Ammon's horn (tissue), 1 donor: ENCODE measurements around the gene RIN2.
A peak's percentile ranks its signal among the peaks of the same experiment; 100 is the strongest.
"Not testable (repeated sequence)": the region's sequence is repeated elsewhere in the genome, so short reads cannot be mapped to it uniquely, and the experiment has no call there.

Source experiments
- DNase-seq: peaks from one replicate; pipeline ENCODE4 v3.0.0-alpha.2; 2016; ENCODE audit warnings: low spot score

Gene RIN2

DNA sequence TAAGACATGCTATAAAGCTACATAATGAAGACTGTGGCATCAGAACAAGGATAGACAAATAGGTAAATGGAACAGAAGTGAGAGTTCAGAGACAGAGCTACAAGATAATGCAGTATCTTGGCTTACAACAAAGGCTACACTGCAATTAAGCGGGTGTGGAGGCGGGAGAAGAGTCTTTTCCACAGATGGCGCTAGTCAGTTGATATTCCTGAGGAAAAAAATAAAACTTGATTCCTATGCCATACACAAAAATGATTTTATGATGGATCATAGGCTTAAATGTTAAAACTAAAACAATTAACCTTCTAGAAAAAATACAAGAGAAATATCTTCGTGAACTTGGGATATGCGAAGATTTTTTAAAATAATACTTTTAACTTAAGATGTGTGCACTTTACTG, 31.0 kb downstream of the RIN2 start:
- no peak for DNase-seq

DNA sequence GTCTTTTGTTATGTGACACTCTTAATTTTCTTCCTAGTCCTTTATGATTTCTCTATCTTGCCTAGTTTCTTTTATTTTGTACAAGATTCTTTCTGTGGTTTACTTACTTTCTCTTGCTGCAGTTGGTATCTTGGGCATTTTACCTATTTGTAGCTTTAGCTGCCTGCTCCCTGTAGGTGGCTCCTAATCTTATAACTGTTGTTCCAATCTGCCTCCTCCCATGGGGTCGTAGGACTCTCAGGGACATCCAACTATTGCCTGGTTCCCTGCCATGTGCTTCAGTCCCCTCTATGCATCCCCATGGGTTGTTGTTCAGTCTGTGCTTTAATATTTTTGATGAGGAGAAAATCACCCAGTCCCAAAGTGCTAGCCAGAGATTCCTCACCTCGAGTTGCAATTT, 31.4 kb downstream of the RIN2 start:
- DNase-seq = no peak

GRCh38 chr20:19791887-19792286, 33.8 kb downstream of the RIN2 start:
- DNase-seq = peak; percentile 51

- DNase-seq = no peak
These were observed 35.7 kb downstream of the RIN2 start for GRCh38 chr20:19793716-19794115.

GRCh38 chr20:19794941-19795340, 36.9 kb downstream of the RIN2 start:
- DNase-seq = no peak

- no peak for DNase-seq
These were observed 41.3 kb downstream of the RIN2 start for GRCh38 chr20:19799325-19799724.

DNA sequence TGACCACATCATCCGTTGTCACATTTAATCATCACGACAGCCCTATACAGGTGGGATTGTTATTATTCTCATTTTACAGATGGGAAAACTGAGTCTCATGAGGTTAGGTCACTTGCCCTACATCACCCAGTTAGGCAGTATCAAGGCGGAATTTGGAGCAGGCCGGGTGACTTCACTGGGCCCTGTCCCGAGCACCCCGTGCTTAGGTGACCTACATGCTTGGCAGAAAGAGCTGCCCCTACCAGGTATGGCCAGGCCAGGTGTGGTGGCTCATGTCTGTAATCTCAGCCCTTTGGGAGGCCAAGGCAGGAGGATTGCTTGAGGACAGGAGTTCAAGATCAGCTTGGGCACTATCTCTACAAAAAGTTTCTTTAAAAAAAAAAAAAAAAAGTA, 44.0 kb downstream of the RIN2 start:
- DNase-seq = no peak

DNA sequence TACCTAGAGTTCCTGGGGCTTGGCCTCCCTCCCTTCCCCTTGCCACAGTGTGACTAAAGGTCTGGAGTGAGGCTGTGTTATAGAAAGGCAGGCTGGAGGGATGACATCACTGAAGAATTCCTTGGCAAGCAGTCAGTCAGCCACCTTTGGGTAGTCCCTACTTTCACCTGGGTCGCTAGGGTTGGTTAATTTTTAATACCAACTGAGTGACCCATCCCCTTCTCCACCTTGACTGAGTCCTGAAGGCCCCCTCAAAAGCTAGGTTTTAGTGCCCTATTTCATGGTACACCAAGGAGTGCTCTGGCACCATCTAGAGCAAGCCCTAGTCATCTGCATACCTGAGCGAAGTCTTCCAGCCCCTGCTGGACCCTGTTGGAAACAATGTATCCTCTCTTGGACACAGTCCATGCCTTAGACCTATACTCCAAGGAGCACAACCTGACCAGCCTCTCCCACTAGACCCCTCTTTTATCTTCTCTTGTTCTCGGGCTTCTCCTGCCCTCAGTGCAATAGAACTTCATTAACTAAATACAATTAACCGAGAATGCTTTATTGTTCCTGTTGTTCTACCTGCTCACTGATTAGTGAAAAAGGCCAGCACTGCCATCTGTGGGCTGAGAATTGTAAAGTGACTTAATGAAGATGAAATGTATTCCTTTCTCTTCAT, 44.6 kb downstream of the RIN2 start:
- DNase-seq = no peak

DNA sequence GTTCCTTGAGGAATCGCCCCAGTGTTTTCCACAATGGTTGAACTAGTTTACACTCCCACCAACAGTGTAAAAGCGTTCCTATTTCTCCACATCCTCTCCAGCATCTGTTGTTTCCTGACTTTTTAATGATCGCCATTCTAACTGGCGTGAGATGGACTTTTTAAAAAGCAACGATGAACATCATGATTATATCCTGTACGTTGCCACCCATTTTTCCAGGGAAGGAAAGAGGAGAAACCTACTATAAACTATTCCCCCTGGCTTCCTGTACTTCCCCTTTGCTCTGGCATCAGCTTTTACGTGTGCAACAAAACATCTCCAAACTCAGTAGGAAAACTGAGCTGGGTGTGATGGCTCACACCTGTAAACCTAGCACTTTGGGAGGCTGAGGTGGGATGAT, 48.2 kb downstream of the RIN2 start:
- not testable (repeated sequence) for DNase-seq

- DNase-seq = no peak
These were observed 48.7 kb downstream of the RIN2 start for GRCh38 chr20:19806806-19807190.

- no peak for DNase-seq
These were observed 49.3 kb downstream of the RIN2 start for GRCh38 chr20:19807191-19807945.
